Naive thymus-derived CD4-positive, alpha-beta T cell (primary cell): Measurements from ENCODE around the gene UBE2L6. TPM values are rescaled to one million over a fixed set of nuclear protein-coding genes. Genes with fewer than 3 reads are reported as not detected.

Experiments
- ATAC-seq: fragments of 150-1000 bp; cut with Tn5 transposase; 2 replicates; pipeline ENCODE4 v1.10.0; 2021; ENCODE audit warnings: mild to moderate bottlenecking, moderate library complexity
- CTCF ChIA-PET: fragments of 350-600 bp; sonication (Branson Sonifier 250); formaldehyde crosslinking; loops from one replicate; lab custom pipeline; 2021; ENCODE audit warnings: antibody characterized with exemption; lab: Charles Lee
- POLR2A ChIA-PET: fragments of 350-600 bp; sonication (Branson Sonifier 250); formaldehyde crosslinking; loops from one replicate; lab custom pipeline; 2021; ENCODE audit warnings: antibody characterized with exemption, inconsistent platforms; lab: Charles Lee
- DNase-seq, 9 donors: peaks; one replicate each; pipeline versions ENCODE4 v3.0.0 to v3.0.0-alpha.2; 2020 to 2022; ENCODE audit warnings: mixed read lengths in 1 of 9
- H3K27ac ChIP-seq: one replicate; pipeline ENCODE4 v1.7.0; 2013; ENCODE audit warnings: mild to moderate bottlenecking, low read depth, low read length, moderate library complexity
- H3K27me3 ChIP-seq, 2 donors: one replicate each; pipeline ENCODE4 v1.7.0; 2013; ENCODE audit warnings: low read length in 2 of 2, mild to moderate bottlenecking in 2 of 2, moderate library complexity in 2 of 2; ENCODE audit not compliant: control insufficient read depth in 2 of 2, insufficient read depth in 2 of 2
- H3K36me3 ChIP-seq, 3 experiments: 1 replicate in 2 of 3; 2 replicates in 1 of 3; pipeline ENCODE4 v1.7.0; 2013; ENCODE audit warnings: low read length in 3 of 3, mild to moderate bottlenecking in 3 of 3, moderate library complexity in 1 of 3; ENCODE audit not compliant: insufficient read depth in 3 of 3, control insufficient read depth in 2 of 3
- H3K4me1 ChIP-seq, 2 donors: one replicate each; pipeline ENCODE4 v1.7.0; 2013; ENCODE audit warnings: low read length in 2 of 2, mild to moderate bottlenecking in 2 of 2, moderate library complexity in 1 of 2; ENCODE audit not compliant: control insufficient read depth in 2 of 2, insufficient read depth in 2 of 2
- H3K4me3 ChIP-seq: 2 replicates; pipeline ENCODE4 v1.7.0; 2013; ENCODE audit warnings: mild to moderate bottlenecking, low read length
- H3K9me3 ChIP-seq, 3 experiments: 1 replicate in 2 of 3; 2 replicates in 1 of 3; pipeline ENCODE4 v1.7.0; 2013; ENCODE audit warnings: low read length in 3 of 3; ENCODE audit not compliant: control insufficient read depth in 2 of 3
- H3K27ac Mint-ChIP-seq, 9 donors: one replicate each; pipeline ENCODE4 v1.8.0; 2020 to 2022; ENCODE audit warnings: mixed read lengths in 9 of 9, mild to moderate bottlenecking in 8 of 9, moderate library complexity in 5 of 9, inconsistent platforms in 2 of 9
- H3K27me3 Mint-ChIP-seq, 5 donors: one replicate each; pipeline ENCODE4 v1.8.0; 2021 to 2022; ENCODE audit warnings: mixed read lengths in 5 of 5, mild to moderate bottlenecking in 1 of 5
- H3K36me3 Mint-ChIP-seq, 5 donors: one replicate each; pipeline ENCODE4 v1.8.0; 2020 to 2022; ENCODE audit warnings: mixed read lengths in 5 of 5, mild to moderate bottlenecking in 3 of 5, inconsistent platforms in 1 of 5
- H3K4me1 Mint-ChIP-seq, 7 donors: one replicate each; pipeline ENCODE4 v1.8.0; 2020 to 2022; ENCODE audit warnings: mixed read lengths in 7 of 7, mild to moderate bottlenecking in 3 of 7, inconsistent platforms in 1 of 7
- H3K4me3 Mint-ChIP-seq, 10 donors: one replicate each; pipeline ENCODE4 v1.8.0; 2020 to 2022; ENCODE audit warnings: mild to moderate bottlenecking in 10 of 10, mixed read lengths in 10 of 10, moderate library complexity in 6 of 10, inconsistent platforms in 2 of 10
- H3K9me3 Mint-ChIP-seq, 11 donors: one replicate each; pipeline ENCODE4 v1.8.0; 2020 to 2022; ENCODE audit warnings: mixed read lengths in 11 of 11, mild to moderate bottlenecking in 4 of 11, inconsistent platforms in 1 of 11, moderate library complexity in 1 of 11
- intact Hi-C, 2 donors: fragments of 100-400 bp; cut with micrococcal nuclease; formaldehyde crosslinking; loops; one replicate each; pipeline ENCODE4 v1.15.1; 2023
- polyA plus RNA-seq, 2 donors: library from polyadenylated mRNA; unstranded; fragments of 300-500 nt; fragmentation: Illumina TruSeq; gene quantifications; one replicate each; pipeline ENCODE4 v1.2.3, GENCODE V29; 2021
- total RNA-seq, 6 experiments: library from RNA in 5 of 6; stranded (reverse) in 5 of 6; gene quantifications; 1 replicate in 5 of 6; 2 replicates in 1 of 6; pipeline ENCODE4 v1.2.3 and lab custom pipeline; 2021 to 2026

The UBE2L6 gene
- total and polyA plus RNA-seq, 7 experiments from 2014 or later = 51.1 to 326 (median 73.9) TPM

- no peak overlapping the region for H3K27ac Mint-ChIP-seq
- intact Hi-C loops = no loop called here
- no peaks in the 10 kb centered on the region for H3K4me1 ChIP-seq
- H3K27ac ChIP-seq = no peak overlapping the region
- peaks cover 0 to 18% (median 0%) of the 10 kb centered on the region in 3 experiments for H3K36me3 ChIP-seq
- no peak overlapping the region for H3K4me3 Mint-ChIP-seq
- ChIA-PET POLR2A (interaction anchor here (1.1 to 1.2 kb wide), 2 partner anchors 12 to 25 kb away, joined by 3 read pairs; no protein-coding TSS in a partner anchor), CTCF (interaction anchor here (1.0 to 2.0 kb wide), 2 partner anchors 9 to 24 kb away, joined by 5 to 18 read pairs; no protein-coding TSS in a partner anchor)
- H3K27me3 ChIP-seq = no peaks in the 10 kb centered on the region
- no peak overlapping the region for H3K4me3 ChIP-seq
- no peak for ATAC-seq
- no peaks in the 10 kb centered on the region for H3K9me3 Mint-ChIP-seq
- peaks cover 0 to 7% (median 6%) of the 10 kb centered on the region in 7 donors for H3K4me1 Mint-ChIP-seq
- no peak for DNase-seq
- no peaks in the 10 kb centered on the region for H3K27me3 Mint-ChIP-seq
- H3K36me3 Mint-ChIP-seq = peaks cover 0 to 24% (median 7%) of the 10 kb centered on the region in 5 donors
- no peaks in the 10 kb centered on the region for H3K9me3 ChIP-seq
Observed at GRCh38 chr11:57501953-57502352, 65.5 kb downstream of the UBE2L6 start.

Other genes starting within 250 kb of the UBE2L6 start
- gene TNKS1BP1, start 242.7 kb downstream of the UBE2L6 start, total RNA-seq = 10 to 100 TPM; 11.2 to 22.0 (median 15.9) TPM
- 1 to 10 TPM; 2.8 to 7.5 TPM for gene TNKS1BP1, start 242.7 kb downstream of the UBE2L6 start, polyA plus RNA-seq
- gene SSRP1, start 231.8 kb downstream of the UBE2L6 start, total RNA-seq = 100 to 1,000 TPM in 1 of 5 experiments, 10 to 100 TPM in 4; 46.9 to 146 (median 70.1) TPM
- 10 to 100 TPM; 34.3 to 48.9 TPM for gene SSRP1, start 231.8 kb downstream of the UBE2L6 start, polyA plus RNA-seq
- not detected for gene P2RX3, start 229.3 kb downstream of the UBE2L6 start, total RNA-seq
- gene P2RX3, start 229.3 kb downstream of the UBE2L6 start, polyA plus RNA-seq = not detected
- not detected for gene PRG3, start 186.5 kb downstream of the UBE2L6 start, total RNA-seq
- not detected for gene PRG3, start 186.5 kb downstream of the UBE2L6 start, polyA plus RNA-seq
- 1 to 10 TPM in 1 of 5 experiments, under 1 TPM in 2, not detected in 2; 0.44 to 1.7 (median 0.48) TPM for gene PRG2, start 177.0 kb downstream of the UBE2L6 start, total RNA-seq
- gene PRG2, start 177.0 kb downstream of the UBE2L6 start, polyA plus RNA-seq = not detected
- gene SLC43A3, start 140.6 kb downstream of the UBE2L6 start, total RNA-seq = 10 to 100 TPM; 10.5 to 67.9 (median 12.2) TPM
- 10 to 100 TPM; 10.0 to 16.7 TPM for gene SLC43A3, start 140.6 kb downstream of the UBE2L6 start, polyA plus RNA-seq
- gene RTN4RL2, start 107.1 kb downstream of the UBE2L6 start, total RNA-seq = under 1 TPM in 3 of 5 experiments, not detected in 2; 0.19 to 0.47 (median 0.27) TPM
- gene RTN4RL2, start 107.1 kb downstream of the UBE2L6 start, polyA plus RNA-seq = under 1 TPM; 0.08 to 0.44 TPM
- 10 to 100 TPM; 10.1 to 19.2 (median 16.3) TPM for gene SLC43A1, start 52.0 kb downstream of the UBE2L6 start, total RNA-seq
- 10 to 100 TPM; 12.7 to 15.4 TPM for gene SLC43A1, start 52.0 kb downstream of the UBE2L6 start, polyA plus RNA-seq
- 10 to 100 TPM; 23.7 to 52.8 (median 34.7) TPM for gene TIMM10, start 36.9 kb downstream of the UBE2L6 start, total RNA-seq
- gene TIMM10, start 36.9 kb downstream of the UBE2L6 start, polyA plus RNA-seq = 10 to 100 TPM; 76.5 to 79.4 TPM
- gene SMTNL1, start 30.1 kb downstream of the UBE2L6 start, total RNA-seq = not detected
- gene SMTNL1, start 30.1 kb downstream of the UBE2L6 start, polyA plus RNA-seq = under 1 TPM; 0.28 to 0.44 TPM
- 1 to 10 TPM in 1 of 5 experiments, under 1 TPM in 2, not detected in 2; 0.21 to 3.7 (median 0.97) TPM for gene SERPING1, start 30.0 kb upstream of the UBE2L6 start, total RNA-seq
- not detected for gene SERPING1, start 30.0 kb upstream of the UBE2L6 start, polyA plus RNA-seq
- 10 to 100 TPM in 2 of 5 experiments, 1 to 10 TPM in 2, under 1 TPM in 1; 0.70 to 13.4 (median 4.3) TPM for gene YPEL4, start 82.2 kb upstream of the UBE2L6 start, total RNA-seq
- under 1 TPM; 0.15 to 0.18 TPM for gene YPEL4, start 82.2 kb upstream of the UBE2L6 start, polyA plus RNA-seq
- gene CLP1, start 90.1 kb upstream of the UBE2L6 start, total RNA-seq = 10 to 100 TPM; 12.8 to 18.5 (median 14.7) TPM
- gene CLP1, start 90.1 kb upstream of the UBE2L6 start, polyA plus RNA-seq = 10 to 100 TPM; 10.1 to 10.3 TPM
- 10 to 100 TPM; 51.4 to 82.2 (median 59.1) TPM for gene ZDHHC5, start 100.4 kb upstream of the UBE2L6 start, total RNA-seq
- 10 to 100 TPM; 26.9 to 44.5 TPM for gene ZDHHC5, start 100.4 kb upstream of the UBE2L6 start, polyA plus RNA-seq
- 10 to 100 TPM; 10.2 to 15.6 (median 12.4) TPM for gene MED19, start 144.5 kb upstream of the UBE2L6 start, total RNA-seq
- 10 to 100 TPM; 12.4 to 13.8 TPM for gene MED19, start 144.5 kb upstream of the UBE2L6 start, polyA plus RNA-seq
- 10 to 100 TPM; 43.0 to 67.3 (median 64.8) TPM for gene TMX2, start 144.9 kb upstream of the UBE2L6 start, total RNA-seq
- gene TMX2, start 144.9 kb upstream of the UBE2L6 start, polyA plus RNA-seq = 10 to 100 TPM; 79.0 to 91.2 TPM
- gene SELENOH, start 173.8 kb upstream of the UBE2L6 start, total RNA-seq = 100 to 1,000 TPM in 3 of 5 experiments, 10 to 100 TPM in 2; 93.6 to 193 (median 124) TPM
- 100 to 1,000 TPM; 339 to 382 TPM for gene SELENOH, start 173.8 kb upstream of the UBE2L6 start, polyA plus RNA-seq
- not detected for gene BTBD18, start 184.1 kb upstream of the UBE2L6 start, total RNA-seq
- gene BTBD18, start 184.1 kb upstream of the UBE2L6 start, polyA plus RNA-seq = under 1 TPM; 0.56 to 0.95 TPM
- gene CTNND1, start 194.1 kb upstream of the UBE2L6 start, total RNA-seq = 10 to 100 TPM in 4 of 5 experiments, 1 to 10 TPM in 1; 9.3 to 32.0 (median 13.7) TPM
- gene CTNND1, start 194.1 kb upstream of the UBE2L6 start, polyA plus RNA-seq = 1 to 10 TPM in 1 of 2 donors, under 1 TPM in 1; 0.80 to 2.0 TPM